Right lobe of liver (tissue), 6 donors: ENCODE data around the gene CABCOCO1. TPM values are rescaled to one million over a fixed set of nuclear protein-coding genes. Genes with fewer than 3 reads are reported as not detected.

Source experiments
- ATAC-seq, 4 donors: fragments of 200-7000 bp; cut with Tn5 transposase; one replicate each; pipeline ENCODE4 v1.9.1; 2020; ENCODE audit warnings: mild to moderate bottlenecking in 4 of 4, moderate library complexity in 4 of 4
- DNase-seq, 3 donors: peaks; one replicate each; pipeline ENCODE4 v3.0.0-alpha.2; 2020
- H3K27ac ChIP-seq, 3 donors: fragments of 200-600 bp; one replicate each; pipeline ENCODE4 v1.8.0; 2022
- H3K27me3 ChIP-seq, 2 donors: fragments of 200-600 bp; one replicate each; pipeline ENCODE4 v1.8.0; 2022
- H3K36me3 ChIP-seq, 4 donors: fragments of 200-600 bp; sonication (generic) in 1 of 4; one replicate each; pipeline versions ENCODE4 v1.5.1 to v1.8.0; 2017 to 2022; ENCODE audit warnings: control low read depth in 1 of 4
- H3K4me1 ChIP-seq, 4 donors: fragments of 200-600 bp; sonication (generic) in 1 of 4; one replicate each; pipeline versions ENCODE4 v1.5.1 to v1.8.0; 2017 to 2022; ENCODE audit warnings: control low read depth in 1 of 4
- H3K4me3 ChIP-seq, 3 donors: fragments of 200-600 bp; one replicate each; pipeline ENCODE4 v1.8.0; 2022
- H3K9me3 ChIP-seq, 4 donors: fragments of 200-600 bp; sonication (generic) in 1 of 4; one replicate each; pipeline versions ENCODE4 v1.5.1 to v1.8.0; 2017 to 2022; ENCODE audit warnings: control low read depth in 1 of 4
- CTCF ChIP-seq, 4 donors: fragments of 200-600 bp in 3 of 4; fragments of 450-650 bp in 1 of 4; IDR thresholded peaks; one replicate each; pipeline versions ENCODE4 v1.5.1 to v1.8.0; 2016 to 2022; ENCODE audit warnings: antibody characterized with exemption in 4 of 4, mild to moderate bottlenecking in 2 of 4
- POLR2A ChIP-seq: fragments of 450-650 bp; IDR thresholded peaks from one replicate; pipeline ENCODE4 v1.6.1; 2017; ENCODE audit warnings: antibody characterized with exemption, mild to moderate bottlenecking
- WGBS: methylation state at CpG from one replicate; pipeline ENCODE4 v1.1.6; 2018; ENCODE audit warnings: low coverage, low lambda C conversion rate; ENCODE audit not compliant: insufficient coverage; ENCODE audit errors: missing lambda C conversion rate; 5-methylcytosine and 5-hydroxymethylcytosine counted together
- intact Hi-C, 2 donors: fragments of 100-400 bp; cut with DNase I; formaldehyde crosslinking; loops; one replicate each; pipeline versions ENCODE4 v1.11.2 to v1.14.1; 2022
- total RNA-seq, 6 experiments: library from RNA; depleted of rRNA in 2 of 6; stranded (reverse); fragments of >200 nt in 2 of 6; fragmentation: NEBNext Ultra II Directional in 3 of 6; extraction: Animal tissue kit (Norgen Biotek cat#: 25700) in 3 of 6; gene quantifications; one replicate each; pipeline versions ENCODE4 v1.1.0 to v1.2.4, GENCODE V29; 2016 to 2023
- donor health status: DM: no; HTN: yes; CAD: no.
- donor health status: DM: no; HTN: no; CAD: no.
- donor health status: DM: no; HTN: no; CAD: no.
- donor health status: DM: no; HTN: yes; CAD: no.
- donor health status: DM: no; HTN: yes; CAD: no.

CABCOCO1 gene
- total RNA-seq, 6 experiments from 2014 or later: not detected

GRCh38 chr10:61784354-61785133 lies 121.8 kb downstream of the CABCOCO1 start:
- no peak overlapping the region for H3K27ac ChIP-seq
- intact Hi-C loops: no loop called here
- DNase-seq (no peak), ATAC-seq (no peak)
- H3K9me3 ChIP-seq: no peaks in the 10 kb centered on the region
- H3K4me1 ChIP-seq: no peaks in the 10 kb centered on the region
- H3K4me3 ChIP-seq: no peak overlapping the region
- H3K27me3 ChIP-seq: no peaks in the 10 kb centered on the region
- WGBS: 56% methylated on average over 5 of the region's 9 CpGs
- H3K36me3 ChIP-seq: no peaks in the 10 kb centered on the region
- no peak for TF ChIP-seq POLR2A
- TF ChIP-seq CTCF (IDR thresholded peaks at IDR 0.05): no peak

GRCh38 chr10:61785473-61786105 lies 122.9 kb downstream of the CABCOCO1 start:
- no peaks in the 10 kb centered on the region for H3K9me3 ChIP-seq
- ATAC-seq (no peak), DNase-seq (no peak)
- intact Hi-C loops: no loop called here
- no peaks in the 10 kb centered on the region for H3K4me1 ChIP-seq
- H3K4me3 ChIP-seq: no peak overlapping the region
- WGBS: 53% methylated on average over 3 of the region's 3 CpGs
- no peaks in the 10 kb centered on the region for H3K36me3 ChIP-seq
- H3K27ac ChIP-seq: no peak overlapping the region
- H3K27me3 ChIP-seq: no peaks in the 10 kb centered on the region
- TF ChIP-seq POLR2A: no peak
- no peak for TF ChIP-seq CTCF (IDR thresholded peaks at IDR 0.05)

GRCh38 chr10:61786728-61787127 lies 124.0 kb downstream of the CABCOCO1 start:
- H3K27me3 ChIP-seq: no peaks in the 10 kb centered on the region
- no peak overlapping the region for H3K27ac ChIP-seq
- no peaks in the 10 kb centered on the region for H3K36me3 ChIP-seq
- TF ChIP-seq POLR2A: no peak
- TF ChIP-seq CTCF (IDR thresholded peaks at IDR 0.05): no peak
- WGBS: 48% methylated on average over 4 of the region's 4 CpGs
- ATAC-seq: peak in 1 of 4 donors; percentile 45
- intact Hi-C loops: no loop called here
- H3K4me3 ChIP-seq: no peak overlapping the region
- no peaks in the 10 kb centered on the region for H3K9me3 ChIP-seq
- no peak for DNase-seq
- H3K4me1 ChIP-seq: no peaks in the 10 kb centered on the region

- no peak for ATAC-seq
- H3K9me3 ChIP-seq: no peaks in the 10 kb centered on the region
- H3K36me3 ChIP-seq: no peaks in the 10 kb centered on the region
- intact Hi-C loops: no loop called here
- no peak for DNase-seq
- H3K4me1 ChIP-seq: no peaks in the 10 kb centered on the region
- no peak overlapping the region for H3K4me3 ChIP-seq
- no peak for TF ChIP-seq POLR2A
- TF ChIP-seq CTCF (IDR thresholded peaks at IDR 0.05): no peak
- no peaks in the 10 kb centered on the region for H3K27me3 ChIP-seq
- WGBS: 36% methylated on average over 3 of the region's 3 CpGs
- H3K27ac ChIP-seq: no peak overlapping the region
Measured at GRCh38 chr10:61787170-61787569, 124.4 kb downstream of the CABCOCO1 start.
